Astrocyte (in vitro differentiated cells and primary cell): ENCODE measurements around the gene DEFB129.

Source experiments
- CTCF ChIP-seq: IDR thresholded peaks from 2 replicates; pipeline ENCODE4 v1.5.1; 2011; ENCODE audit warnings: low read depth, mild to moderate bottlenecking, inconsistent platforms, low read length, moderate library complexity; ENCODE audit not compliant: insufficient read depth
- EZH2 ChIP-seq: IDR thresholded peaks from 2 replicates; pipeline ENCODE4 v1.6.1; 2012; ENCODE audit warnings: mild to moderate bottlenecking, low read length, inconsistent platforms; ENCODE audit not compliant: insufficient read depth

- TF ChIP-seq CTCF (no peak), EZH2 (no peak)
Observed at GRCh38 chr20:221258-221830, 5.7 kb upstream of the DEFB129 start.
